IPS-15b (cell line): ENCODE data around the gene GEN1.

ENCODE experiments used
- H3K27me3 ChIP-seq: one replicate; pipeline ENCODE4 v1.6.1; 2013; ENCODE audit warnings: low read length; ENCODE audit not compliant: control insufficient read depth, insufficient read depth
- H3K36me3 ChIP-seq: one replicate; pipeline ENCODE4 v1.6.1; 2013; ENCODE audit warnings: low read length; ENCODE audit not compliant: control insufficient read depth, insufficient read depth
- H3K4me1 ChIP-seq: one replicate; pipeline ENCODE4 v1.6.1; 2013; ENCODE audit warnings: mild to moderate bottlenecking, low read length; ENCODE audit not compliant: control insufficient read depth, insufficient read depth
- H3K4me3 ChIP-seq: one replicate; pipeline ENCODE4 v1.5.1; 2013; ENCODE audit warnings: low read depth, low read length
- H3K9ac ChIP-seq: one replicate; pipeline ENCODE4 v1.6.1; 2013; ENCODE audit warnings: low read depth, mild to moderate bottlenecking, low read length
- H3K9me3 ChIP-seq: one replicate; pipeline ENCODE4 v1.6.1; 2013; ENCODE audit warnings: mild to moderate bottlenecking, low read length; ENCODE audit not compliant: control insufficient read depth, insufficient read depth

The GEN1 gene

DNA sequence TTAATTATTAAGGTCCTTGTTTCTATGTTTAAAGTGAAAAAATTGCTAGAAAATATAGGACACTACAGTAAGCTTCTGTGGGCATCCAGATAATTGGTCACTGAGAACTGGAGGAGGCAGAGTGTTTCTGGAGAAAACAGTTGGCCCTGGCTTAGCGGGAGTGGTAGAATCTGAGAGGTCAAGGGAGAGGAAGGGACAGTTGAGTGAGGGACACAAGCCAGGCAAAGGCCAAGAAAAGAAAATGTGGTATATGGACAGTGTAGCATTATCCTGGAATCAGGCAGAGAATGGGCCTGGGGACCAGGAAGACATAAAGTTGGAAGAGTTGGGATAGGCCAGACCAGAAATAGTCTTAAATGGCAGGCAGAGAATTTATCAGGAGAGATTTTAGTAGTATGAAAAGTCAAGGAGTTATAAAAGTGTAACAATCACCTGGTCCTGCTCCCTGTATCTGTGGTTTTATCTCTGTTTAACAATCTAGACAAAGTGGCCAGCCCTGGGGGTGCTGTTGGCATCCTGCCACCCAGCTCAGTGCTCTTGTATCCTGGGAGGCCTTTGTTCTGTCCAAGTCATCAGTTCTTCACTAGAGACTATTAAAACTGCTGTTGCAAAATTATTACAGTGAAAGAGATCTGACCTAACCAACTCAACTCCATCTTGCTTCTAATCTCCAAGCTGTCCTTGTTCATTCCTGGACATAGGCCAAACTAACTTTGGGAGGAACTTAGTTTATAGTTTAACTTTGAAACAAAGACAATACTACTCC lies 46.9 kb downstream of the GEN1 start:
- no peaks in the 10 kb centered on the region for H3K9me3 ChIP-seq
- no peaks in the 10 kb centered on the region for H3K27me3 ChIP-seq
- H3K9ac ChIP-seq = no peak overlapping the region
- no peaks in the 10 kb centered on the region for H3K4me1 ChIP-seq
- H3K36me3 ChIP-seq = no peaks in the 10 kb centered on the region
- H3K4me3 ChIP-seq = no peak overlapping the region

- no peak overlapping the region for H3K4me3 ChIP-seq
- H3K9me3 ChIP-seq = no peaks in the 10 kb centered on the region
- no peaks in the 10 kb centered on the region for H3K27me3 ChIP-seq
- no peak overlapping the region for H3K9ac ChIP-seq
- H3K4me1 ChIP-seq = no peaks in the 10 kb centered on the region
- H3K36me3 ChIP-seq = no peaks in the 10 kb centered on the region
Observed at GRCh38 chr2:17803497-17803896, 49.6 kb downstream of the GEN1 start.

GRCh38 chr2:17804358-17804757 lies 50.4 kb downstream of the GEN1 start:
- Histone ChIP-seq H3K4me3 (no peak overlapping the region), H3K9me3 (no peaks in the 10 kb centered on the region), H3K9ac (no peak overlapping the region), H3K4me1 (no peaks in the 10 kb centered on the region), H3K27me3 (no peaks in the 10 kb centered on the region), H3K36me3 (no peaks in the 10 kb centered on the region)

DNA sequence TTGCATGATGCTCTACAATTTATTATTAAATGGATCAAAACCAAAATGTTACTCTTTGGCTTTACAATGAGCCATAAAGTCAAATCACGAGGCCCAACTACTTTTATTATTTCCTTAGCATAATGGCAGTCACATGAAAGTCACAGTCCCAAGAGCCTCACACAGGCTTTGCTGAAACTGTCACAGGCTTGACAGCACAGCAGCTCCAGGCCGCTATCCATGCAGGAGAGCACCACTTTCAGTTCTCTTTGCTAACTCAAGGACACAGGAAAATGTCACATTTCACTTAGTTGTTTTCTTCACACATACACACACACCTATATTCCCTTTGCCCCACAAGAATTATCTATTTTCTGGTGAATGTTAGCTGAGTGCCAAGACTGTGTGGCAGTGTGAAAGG lies 51.2 kb downstream of the GEN1 start:
- no peaks in the 10 kb centered on the region for H3K4me1 ChIP-seq
- no peaks in the 10 kb centered on the region for H3K9me3 ChIP-seq
- no peaks in the 10 kb centered on the region for H3K36me3 ChIP-seq
- H3K27me3 ChIP-seq = no peaks in the 10 kb centered on the region
- H3K9ac ChIP-seq = no peak overlapping the region
- no peak overlapping the region for H3K4me3 ChIP-seq

DNA sequence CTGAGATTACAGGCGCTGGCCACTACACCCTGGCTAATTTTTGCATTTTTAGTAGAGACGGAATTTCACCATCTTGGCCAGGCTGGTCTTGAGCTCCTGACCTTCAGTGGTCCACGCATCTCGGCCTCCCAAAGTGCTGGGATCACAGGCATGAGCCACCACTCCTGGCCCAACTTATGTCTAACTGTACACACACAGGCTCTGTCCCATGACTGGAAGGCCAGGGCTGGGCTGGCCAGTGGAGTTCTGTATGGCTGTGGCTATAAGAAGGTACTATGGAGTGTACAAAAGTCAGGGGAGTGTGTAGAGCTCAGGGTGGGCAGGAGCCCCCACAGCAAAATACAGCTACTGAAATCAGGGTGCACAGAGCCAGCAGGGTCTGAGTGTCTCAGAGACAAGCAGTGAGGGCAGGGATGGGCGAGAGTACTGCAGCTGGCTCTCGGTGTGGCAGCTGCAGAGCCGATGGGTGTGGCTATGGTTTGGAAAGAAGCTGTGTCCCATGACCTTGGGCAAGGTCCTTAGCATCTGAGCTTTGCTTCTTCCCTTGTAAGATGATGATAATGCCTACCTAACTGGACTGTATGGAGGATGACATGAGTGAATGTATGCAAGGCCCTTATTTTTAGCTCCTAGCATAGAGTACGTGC lies 51.9 kb downstream of the GEN1 start:
- H3K4me1 ChIP-seq = peaks cover 2% of the 10 kb centered on the region
- H3K4me3 ChIP-seq = no peak overlapping the region
- no peaks in the 10 kb centered on the region for H3K27me3 ChIP-seq
- H3K36me3 ChIP-seq = no peaks in the 10 kb centered on the region
- H3K9ac ChIP-seq = no peak overlapping the region
- H3K9me3 ChIP-seq = no peaks in the 10 kb centered on the region

DNA sequence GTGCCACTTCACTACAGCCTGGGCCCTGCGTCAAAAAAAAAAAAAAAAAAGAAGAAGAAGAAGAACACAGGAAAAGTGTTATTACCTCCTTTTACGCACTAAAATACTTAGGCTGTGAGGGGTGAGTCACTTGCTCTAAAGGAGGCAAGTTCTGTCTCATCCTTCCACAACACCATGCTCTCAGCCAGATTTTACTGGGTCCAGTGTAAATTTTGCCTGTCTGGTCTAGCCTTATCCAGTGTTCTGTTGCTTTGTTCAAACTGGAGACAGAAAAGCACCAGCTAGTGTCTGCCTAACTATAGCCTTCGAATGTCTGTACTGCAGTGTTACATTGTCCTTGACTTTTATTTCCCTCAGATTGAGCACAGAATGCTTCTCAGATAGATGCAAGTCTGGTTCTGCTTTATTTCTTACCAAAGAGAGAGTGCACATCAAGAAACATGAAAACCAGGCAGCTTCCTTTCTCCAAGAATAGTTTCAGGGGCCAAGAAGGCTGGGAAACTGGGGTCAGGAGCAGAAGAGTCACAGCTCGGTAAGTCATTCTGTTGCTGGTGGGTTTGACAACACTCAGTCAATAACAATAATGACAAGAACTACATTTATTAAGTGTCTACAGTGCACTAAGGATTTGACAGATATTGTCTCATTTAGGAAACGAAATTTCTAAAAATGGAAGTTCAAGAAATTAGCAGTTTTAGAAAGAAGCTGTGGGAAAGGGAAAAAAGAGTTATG lies 59.2 kb downstream of the GEN1 start:
- Histone ChIP-seq H3K4me3 (no peak overlapping the region), H3K36me3 (no peaks in the 10 kb centered on the region), H3K27me3 (no peaks in the 10 kb centered on the region), H3K4me1 (peaks cover 8% of the 10 kb centered on the region), H3K9ac (no peak overlapping the region), H3K9me3 (no peaks in the 10 kb centered on the region)

DNA sequence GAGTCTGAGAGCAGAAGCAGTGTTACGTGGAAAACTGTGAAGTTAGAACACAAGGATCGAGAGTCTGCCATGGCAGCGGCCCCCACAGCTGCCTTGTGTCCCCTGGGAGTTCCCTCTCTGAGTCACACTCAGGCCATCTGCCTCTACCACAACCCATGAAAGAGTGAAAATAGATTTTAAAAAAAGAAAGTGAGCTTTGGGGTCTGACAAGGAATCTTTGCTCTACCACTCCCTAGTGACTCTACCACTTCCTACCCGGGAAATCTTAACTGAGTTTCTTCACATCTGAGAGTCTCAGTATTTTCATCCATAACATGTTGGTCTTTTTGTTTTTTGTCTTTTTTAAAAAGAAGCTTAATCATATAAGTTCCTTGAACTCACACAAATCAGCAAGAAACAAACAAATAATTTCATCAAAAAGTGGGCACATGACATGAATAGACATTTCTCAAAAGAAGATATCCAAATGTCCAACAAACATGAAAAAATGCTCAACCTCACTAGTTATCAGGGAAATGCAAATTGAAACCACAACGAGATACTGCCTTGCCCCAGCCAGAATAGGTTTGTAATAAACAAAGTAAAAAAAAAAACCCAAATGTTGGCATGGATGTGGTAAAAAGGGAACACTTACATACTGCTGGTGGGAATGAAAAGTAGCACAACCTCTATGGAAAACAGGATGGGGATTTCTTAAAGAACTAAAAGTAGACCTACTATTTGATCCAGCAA lies 60.0 kb downstream of the GEN1 start:
- H3K36me3 ChIP-seq = no peaks in the 10 kb centered on the region
- H3K9me3 ChIP-seq = no peaks in the 10 kb centered on the region
- no peak overlapping the region for H3K9ac ChIP-seq
- no peaks in the 10 kb centered on the region for H3K27me3 ChIP-seq
- H3K4me3 ChIP-seq = no peak overlapping the region
- H3K4me1 ChIP-seq = peaks cover 8% of the 10 kb centered on the region

DNA sequence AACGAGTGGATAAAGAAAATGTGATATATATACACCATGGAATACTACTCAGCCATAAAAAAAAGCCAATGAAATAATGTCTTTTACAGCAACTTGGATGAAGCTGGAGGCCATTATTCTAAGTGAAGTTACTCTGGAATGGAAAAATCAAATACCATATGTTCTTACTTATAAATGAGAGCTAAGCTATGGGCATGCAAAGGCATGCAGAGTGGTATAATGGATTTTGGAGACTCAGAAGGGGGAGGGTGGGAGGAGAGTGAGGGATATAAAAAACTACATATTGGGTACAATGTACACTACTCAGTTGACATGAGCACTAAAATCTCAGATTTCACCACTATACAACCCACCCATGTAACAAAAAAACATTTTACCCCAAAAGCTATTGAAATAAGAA lies 60.7 kb downstream of the GEN1 start:
- Histone ChIP-seq H3K4me3 (no peak overlapping the region), H3K4me1 (peaks cover 8% of the 10 kb centered on the region), H3K9ac (no peak overlapping the region), H3K36me3 (no peaks in the 10 kb centered on the region), H3K9me3 (no peaks in the 10 kb centered on the region), H3K27me3 (no peaks in the 10 kb centered on the region)

GRCh38 chr2:17815468-17816184 lies 61.7 kb downstream of the GEN1 start:
- H3K4me3 ChIP-seq = no peak overlapping the region
- no peak overlapping the region for H3K9ac ChIP-seq
- H3K27me3 ChIP-seq = no peaks in the 10 kb centered on the region
- H3K9me3 ChIP-seq = no peaks in the 10 kb centered on the region
- no peaks in the 10 kb centered on the region for H3K36me3 ChIP-seq
- peaks cover 7% of the 10 kb centered on the region for H3K4me1 ChIP-seq

DNA sequence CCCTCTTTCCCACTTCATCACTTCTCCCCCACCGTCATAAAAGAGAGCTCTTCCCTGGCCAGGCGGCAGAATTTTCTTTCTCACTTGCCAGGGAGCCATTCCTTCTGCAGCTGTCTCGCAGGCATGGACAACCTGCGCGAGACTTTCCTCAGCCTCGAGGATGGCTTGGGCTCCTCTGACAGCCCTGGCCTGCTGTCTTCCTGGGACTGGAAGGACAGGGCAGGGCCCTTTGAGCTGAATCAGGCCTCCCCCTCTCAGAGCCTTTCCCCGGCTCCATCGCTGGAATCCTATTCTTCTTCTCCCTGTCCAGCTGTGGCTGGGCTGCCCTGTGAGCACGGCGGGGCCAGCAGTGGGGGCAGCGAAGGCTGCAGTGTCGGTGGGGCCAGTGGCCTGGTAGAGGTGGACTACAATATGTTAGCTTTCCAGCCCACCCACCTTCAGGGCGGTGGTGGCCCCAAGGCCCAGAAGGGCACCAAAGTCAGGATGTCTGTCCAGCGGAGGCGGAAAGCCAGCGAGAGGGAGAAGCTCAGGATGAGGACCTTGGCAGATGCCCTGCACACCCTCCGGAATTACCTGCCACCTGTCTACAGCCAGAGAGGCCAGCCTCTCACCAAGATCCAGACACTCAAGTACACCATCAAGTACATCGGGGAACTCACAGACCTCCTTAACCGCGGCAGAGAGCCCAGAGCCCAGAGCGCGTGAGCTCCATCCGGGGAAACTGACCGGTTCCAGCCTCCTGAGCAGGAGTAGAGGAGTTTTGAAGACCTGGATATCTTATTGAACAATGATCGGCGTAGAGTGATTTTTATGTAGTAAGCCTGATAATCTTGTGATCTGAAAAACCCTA lies 62.7 kb downstream of the GEN1 start, which contains the start of gene MSGN1:
Gene MSGN1, plus strand, starts transcription at position 65 of the 850 bp plus-strand sequence. Its CDS starts 59 bp downstream, at position 124.
- H3K4me1 ChIP-seq = peaks cover 4% of the 10 kb centered on the region
- no peaks in the 10 kb centered on the region for H3K27me3 ChIP-seq
- H3K9me3 ChIP-seq = no peaks in the 10 kb centered on the region
- H3K36me3 ChIP-seq = no peaks in the 10 kb centered on the region
- no peak within 1 kb of the TSS for H3K4me3 ChIP-seq
- no peak within 1 kb of the TSS for H3K9ac ChIP-seq
